IMR-90 (cell line): ENCODE results near the gene NXPE3. TPM values are rescaled to one million over a fixed set of nuclear protein-coding genes. Genes with fewer than 3 reads are reported as not detected.

ENCODE experiments used
- ATAC-seq: fragments of 200-7000 bp; cut with Tn5 transposase; 2 replicates; pipeline ENCODE4 v1.9.1; 2020; ENCODE audit warnings: low read depth, mild to moderate bottlenecking, moderate library complexity
- BruUV-seq: library from RNA; stranded (reverse); fragments of 400-500 nt; replicated peaks from 2 replicates; lab custom pipeline; 2021; lab: Mats Ljungman, UMichigan
- CTCF ChIA-PET: fragments of 300-600 bp; formaldehyde crosslinking; extraction: SDS; loops from one replicate; lab custom pipeline; 2021; ENCODE audit warnings: antibody characterized with exemption; lab: Yijun Ruan, JAX
- POLR2A ChIA-PET: fragments of 300-600 bp; sonication (Branson Sonifier 250); formaldehyde crosslinking; loops from one replicate; lab custom pipeline; 2022; ENCODE audit warnings: antibody characterized with exemption; ENCODE audit not compliant: unreplicated experiment; lab: Charles Lee
- DNase-seq: peaks from one replicate; pipeline ENCODE4 v3.0.0; 2013
- H2AFZ ChIP-seq: replicated peaks from 2 replicates; pipeline ENCODE3; 2013; ENCODE audit warnings: low read length, mild to moderate bottlenecking; ENCODE audit not compliant: poor library complexity
- H2AK5ac ChIP-seq: 2 replicates; pipeline ENCODE4 v1.6.1; 2013; ENCODE audit warnings: low read depth, low read length, inconsistent platforms
- H2AK9ac ChIP-seq: replicated peaks from 2 replicates; pipeline ENCODE3; 2013; ENCODE audit warnings: mild to moderate bottlenecking, low read depth, low read length, moderate library complexity; ENCODE audit not compliant: poor library complexity
- H2BK120ac ChIP-seq: 2 replicates; pipeline ENCODE4 v1.6.1; 2013; ENCODE audit warnings: low read depth, low read length, inconsistent platforms
- H2BK15ac ChIP-seq: 3 replicates; pipeline ENCODE4 v1.6.1; 2013; ENCODE audit warnings: low read depth, low read length, inconsistent platforms
- H2BK20ac ChIP-seq: 2 replicates; pipeline ENCODE4 v1.6.1; 2013; ENCODE audit warnings: low read depth, mild to moderate bottlenecking, inconsistent platforms, low read length, moderate library complexity
- H2BK5ac ChIP-seq: 2 replicates; pipeline ENCODE4 v1.6.1; 2013; ENCODE audit warnings: mild to moderate bottlenecking, low read depth, low read length, inconsistent platforms; ENCODE audit not compliant: poor library complexity, severe bottlenecking
- H3K14ac ChIP-seq: replicated peaks from 2 replicates; pipeline ENCODE4 v1.6.1; 2013; ENCODE audit warnings: low read depth, low read length, inconsistent platforms
- H3K18ac ChIP-seq: 2 replicates; pipeline ENCODE4 v1.6.1; 2013; ENCODE audit warnings: low read depth, low read length, control low read depth
- H3K23ac ChIP-seq: 2 replicates; pipeline ENCODE4 v1.6.1; 2013; ENCODE audit warnings: low read depth, low read length, inconsistent platforms
- H3K27ac ChIP-seq: 2 replicates; pipeline ENCODE4 v1.5.1; 2013; ENCODE audit warnings: mild to moderate bottlenecking, control low read depth, low read length; ENCODE audit not compliant: insufficient read depth
- H3K27me3 ChIP-seq: 2 replicates; pipeline ENCODE4 v1.6.1; 2013; ENCODE audit warnings: low read length; ENCODE audit not compliant: control insufficient read depth, insufficient read depth
- H3K36me3 ChIP-seq: 2 replicates; pipeline ENCODE4 v1.6.1; 2013; ENCODE audit warnings: low read length, mixed read lengths; ENCODE audit not compliant: control insufficient read depth, insufficient read depth
- H3K4ac ChIP-seq: 2 replicates; pipeline ENCODE4 v1.6.1; 2013; ENCODE audit warnings: low read depth, low read length, inconsistent platforms
- H3K4me1 ChIP-seq: 2 replicates; pipeline ENCODE4 v1.6.1; 2013; ENCODE audit warnings: low read length, mixed read lengths; ENCODE audit not compliant: control insufficient read depth, insufficient read depth
- H3K4me2 ChIP-seq: 2 replicates; pipeline ENCODE4 v1.6.1; 2013; ENCODE audit warnings: low read depth, mild to moderate bottlenecking, control low read depth, low read length, moderate library complexity
- H3K4me3 ChIP-seq: 2 replicates; pipeline ENCODE4 v1.5.1; 2013; ENCODE audit warnings: low read depth, mild to moderate bottlenecking, control low read depth, low read length, moderate library complexity; ENCODE audit not compliant: insufficient read depth
- H3K56ac ChIP-seq: 2 replicates; pipeline ENCODE4 v1.6.1; 2013; ENCODE audit warnings: low read length, inconsistent platforms; ENCODE audit not compliant: insufficient read depth; ENCODE audit errors: extremely low read depth
- H3K79me1 ChIP-seq, 2 experiments: 2 replicates each; pipeline ENCODE4 v1.6.1; 2013; ENCODE audit warnings: low read length in 2 of 2, inconsistent platforms in 1 of 2, low read depth in 1 of 2
- H3K9ac ChIP-seq: 2 replicates; pipeline ENCODE4 v1.6.1; 2013; ENCODE audit warnings: low read depth, low read length, control low read depth
- H3K9me1 ChIP-seq: 2 replicates; pipeline ENCODE4 v1.6.1; 2013; ENCODE audit warnings: low read length, inconsistent platforms; ENCODE audit not compliant: insufficient read depth
- H3K9me3 ChIP-seq: 2 replicates; pipeline ENCODE4 v1.6.1; 2013; ENCODE audit warnings: low read length; ENCODE audit not compliant: control insufficient read depth, insufficient read depth
- H4K20me1 ChIP-seq: 2 replicates; pipeline ENCODE4 v1.6.1; 2013; ENCODE audit warnings: low read length, inconsistent platforms; ENCODE audit not compliant: insufficient read depth
- H4K5ac ChIP-seq: 2 replicates; pipeline ENCODE4 v1.6.1; 2013; ENCODE audit warnings: mild to moderate bottlenecking, low read depth, low read length, control low read depth
- H4K8ac ChIP-seq, 2 experiments: 2 replicates each; pipeline ENCODE4 v1.6.1; 2013; ENCODE audit warnings: low read depth in 2 of 2, low read length in 2 of 2, control low read depth in 1 of 2, inconsistent platforms in 1 of 2
- H4K91ac ChIP-seq: 2 replicates; pipeline ENCODE4 v1.6.1; 2013; ENCODE audit warnings: low read depth, low read length, inconsistent platforms; ENCODE audit not compliant: insufficient read depth
- BHLHE40 ChIP-seq: fragments of 150-350 bp; IDR thresholded peaks from 2 replicates; pipeline ENCODE4 v1.6.1; 2016; ENCODE audit warnings: mild to moderate bottlenecking, low read depth, low read length
- CEBPB ChIP-seq: IDR thresholded peaks from 2 replicates; pipeline ENCODE4 v1.6.1; 2012; ENCODE audit warnings: low read depth, low read length, improper control_type of control experiment
- CHD1 ChIP-seq: IDR thresholded peaks from 2 replicates; pipeline ENCODE4 v1.6.1; 2012; ENCODE audit warnings: low read depth, low read length, improper control_type of control experiment
- CTCF ChIP-seq: conservative IDR thresholded peaks from 2 replicates; pipeline ENCODE4 v1.5.1; 2012; ENCODE audit warnings: mild to moderate bottlenecking, low read depth, low read length, improper control_type of control experiment
- ELK1 ChIP-seq: fragments of 150-350 bp; IDR thresholded peaks from 2 replicates; pipeline ENCODE4 v1.6.1; 2016; ENCODE audit warnings: low read depth, mild to moderate bottlenecking, low read length, moderate library complexity, borderline replicate concordance
- FOS ChIP-seq: fragments of 150-350 bp; IDR thresholded peaks from 2 replicates; pipeline ENCODE4 v1.6.1; 2016; ENCODE audit warnings: low read depth, low read length
- MAFK ChIP-seq: IDR thresholded peaks from 2 replicates; pipeline ENCODE4 v1.6.1; 2012; ENCODE audit warnings: low read depth, low read length, improper control_type of control experiment
- MAZ ChIP-seq: IDR thresholded peaks from 2 replicates; pipeline ENCODE4 v1.6.1; 2012; ENCODE audit warnings: low read depth, mild to moderate bottlenecking, low read length, improper control_type of control experiment, moderate library complexity, borderline replicate concordance
- MXI1 ChIP-seq: IDR thresholded peaks from 2 replicates; pipeline ENCODE4 v1.6.1; 2012; ENCODE audit warnings: low read depth, mild to moderate bottlenecking, low read length, moderate library complexity, borderline replicate concordance
- NFE2L2 ChIP-seq: fragments of 150-350 bp; IDR thresholded peaks from 2 replicates; pipeline ENCODE4 v1.6.1; 2016; ENCODE audit warnings: low read depth, mild to moderate bottlenecking, low read length
- POLR2A ChIP-seq: IDR thresholded peaks from 2 replicates; pipeline ENCODE4 v1.6.1; 2012; ENCODE audit warnings: mild to moderate bottlenecking, low read depth, low read length
- RAD21 ChIP-seq: IDR thresholded peaks from 2 replicates; pipeline ENCODE4 v1.6.1; 2012; ENCODE audit warnings: low read length, improper control_type of control experiment
- RFX5 ChIP-seq: IDR thresholded peaks from 2 replicates; pipeline ENCODE4 v1.8.0; 2012; ENCODE audit warnings: low read depth, mild to moderate bottlenecking, low read length, moderate library complexity
- SMC3 ChIP-seq: fragments of 150-350 bp; IDR thresholded peaks from 2 replicates; pipeline ENCODE4 v1.6.1; 2016; ENCODE audit warnings: low read depth, mild to moderate bottlenecking, antibody characterized with exemption, low read length, moderate library complexity
- USF2 ChIP-seq: fragments of 150-350 bp; IDR thresholded peaks from 2 replicates; pipeline ENCODE4 v1.6.1; 2017; ENCODE audit warnings: mild to moderate bottlenecking, antibody characterized with exemption, low read length, low read depth
- WGBS, 2 experiments: methylation state at CpG; one replicate each; pipeline versions ENCODE4 v1.1.5 to v1.1.7; 2013; ENCODE audit warnings: missing lambda C conversion rate in 2 of 2; ENCODE audit not compliant: insufficient read length in 1 of 2; ENCODE audit errors: extremely low coverage in 2 of 2; 5-methylcytosine and 5-hydroxymethylcytosine counted together
- dilution Hi-C: fragments of 300-500 bp; cut with HindIII; formaldehyde crosslinking; loops from one replicate; pipeline ENCODE4 v1.14.3; 2018; ENCODE audit warnings: low sequenced_read_pairs; ENCODE audit not compliant: unreplicated experiment
- in situ Hi-C: fragments of 300-500 bp; cut with MboI; formaldehyde crosslinking; loops from 3 replicates; pipeline ENCODE4 v1.14.3; 2019; ENCODE audit warnings: low sequenced_read_pairs, inconsistent platforms, mixed read lengths
- intact Hi-C: fragments of 100-400 bp; cut with micrococcal nuclease; formaldehyde crosslinking; loops from 2 replicates; pipeline ENCODE4 v1.10.0; 2022
- polyA plus RNA-seq, 3 experiments: library from polyadenylated mRNA; depleted of rRNA; stranded (reverse); fragments of >200 nt; gene quantifications; 2 replicates each; pipeline ENCODE4 v1.2.3, GENCODE V29; 2012; ENCODE audit warnings: low replicate concordance in 1 of 3
- total RNA-seq: library from RNA; depleted of rRNA; stranded (reverse); fragments of >200 nt; gene quantifications from 2 replicates; pipeline ENCODE4 v1.2.3, GENCODE V29; 2012

The NXPE3 gene
- total and polyA plus RNA-seq, 2 of the 4 experiments (the other 2 are of a cell fraction) = 20.0 to 23.8 TPM

GRCh38 chr3:101784855-101785613 is 6.0 kb downstream of the NXPE3 start:
- dilution Hi-C loops (no loop called here), in situ Hi-C loops (no loop called here), intact Hi-C loops (no loop called here)
- ChIA-PET CTCF (interaction anchor here (0.9 to 1.3 kb wide), 2 partner anchors 18 to 444 kb away, joined by 3 to 4 read pairs; no protein-coding TSS in a partner anchor), POLR2A (no interaction called here)
- H3K4me2 ChIP-seq = no peak overlapping the region
- no peaks in the 10 kb centered on the region for H3K27me3 ChIP-seq
- H3K14ac ChIP-seq = no peak overlapping the region
- H3K23ac ChIP-seq = no peak overlapping the region
- peaks cover 21 to 36% of the 10 kb centered on the region in 2 experiments; a peak in 3 of 4 replicates for H3K79me1 ChIP-seq
- no peak overlapping the region for H2AFZ ChIP-seq
- H3K9me3 ChIP-seq = no peaks in the 10 kb centered on the region
- no peak overlapping the region for H3K9ac ChIP-seq
- H3K36me3 ChIP-seq = peaks cover 36% of the 10 kb centered on the region
- peaks cover 3% of the 10 kb centered on the region; the same call in 1 of the 2 replicates for H3K9me1 ChIP-seq
- H2BK120ac ChIP-seq = no peak overlapping the region
- no peak overlapping the region for H3K56ac ChIP-seq
- no peak overlapping the region for H2AK9ac ChIP-seq
- DNase-seq (no peak), ATAC-seq (no peak)
- H2BK20ac ChIP-seq = no peak overlapping the region
- no peak overlapping the region for H3K27ac ChIP-seq
- no peak overlapping the region for H2BK5ac ChIP-seq
- H4K20me1 ChIP-seq = no peaks in the 10 kb centered on the region
- no peak overlapping the region for H4K5ac ChIP-seq
- no peak overlapping the region for H3K18ac ChIP-seq
- TF ChIP-seq CEBPB (no peak), SMC3 (no peak), RFX5 (no peak), USF2 (no peak), MAFK (no peak), BHLHE40 (no peak), MXI1 (no peak), ELK1 (no peak), CHD1 (no peak), RAD21 (no peak), MAZ (no peak), POLR2A (no peak), FOS (no peak), NFE2L2 (no peak), CTCF (no peak)
- H2BK15ac ChIP-seq = no peak overlapping the region
- no peak overlapping the region for H4K91ac ChIP-seq
- no TSS peak for BruUV-seq
- H2AK5ac ChIP-seq = no peak overlapping the region
- WGBS, 2 experiments = no CpG with 5 or more reads among the region's 5 CpGs
- no peak overlapping the region for H3K4me3 ChIP-seq
- H3K4ac ChIP-seq = no peak overlapping the region
- no peak overlapping the region for H4K8ac ChIP-seq
- peaks cover 3% of the 10 kb centered on the region; the same call in 1 of the 2 replicates for H3K4me1 ChIP-seq
